PFSK-1 (cell line): ENCODE data around the gene DPYD.

Source experiments
- POLR2AphosphoS5 ChIP-seq: IDR thresholded peaks from 2 replicates; pipeline ENCODE4 v1.6.1; 2012; ENCODE audit warnings: low read depth, mild to moderate bottlenecking, control low read depth, low read length, moderate library complexity
- TF ChIP-seq, protein P1 (sequence below), 2 experiments: IDR thresholded peaks; 2 replicates each; pipeline versions ENCODE4 v1.6.1 to v1.8.0; 2011 to 2012; ENCODE audit warnings: low read depth in 2 of 2, low read length in 2 of 2, control low read depth in 1 of 2, inconsistent platforms in 1 of 2, mild to moderate bottlenecking in 1 of 2, moderate library complexity in 1 of 2; ENCODE audit not compliant: insufficient read depth in 1 of 2

DNA sequence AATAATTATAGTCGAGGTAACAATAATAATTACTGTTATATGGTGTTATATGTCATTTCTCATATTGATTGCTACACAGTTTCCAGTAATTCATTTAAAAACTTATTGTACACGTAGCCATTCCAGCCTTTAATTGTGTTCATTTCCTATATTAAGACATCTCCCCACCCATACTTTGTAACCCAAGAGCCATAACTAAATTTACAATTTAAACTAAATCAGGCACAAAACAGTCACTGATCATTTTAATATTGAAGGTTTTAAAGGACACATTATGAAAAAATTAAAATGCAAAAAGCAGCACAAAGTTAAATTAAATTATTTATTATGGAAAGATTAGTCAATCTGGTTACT is 487.0 kb downstream of the DPYD start:
- TF ChIP-seq, protein P1, sequence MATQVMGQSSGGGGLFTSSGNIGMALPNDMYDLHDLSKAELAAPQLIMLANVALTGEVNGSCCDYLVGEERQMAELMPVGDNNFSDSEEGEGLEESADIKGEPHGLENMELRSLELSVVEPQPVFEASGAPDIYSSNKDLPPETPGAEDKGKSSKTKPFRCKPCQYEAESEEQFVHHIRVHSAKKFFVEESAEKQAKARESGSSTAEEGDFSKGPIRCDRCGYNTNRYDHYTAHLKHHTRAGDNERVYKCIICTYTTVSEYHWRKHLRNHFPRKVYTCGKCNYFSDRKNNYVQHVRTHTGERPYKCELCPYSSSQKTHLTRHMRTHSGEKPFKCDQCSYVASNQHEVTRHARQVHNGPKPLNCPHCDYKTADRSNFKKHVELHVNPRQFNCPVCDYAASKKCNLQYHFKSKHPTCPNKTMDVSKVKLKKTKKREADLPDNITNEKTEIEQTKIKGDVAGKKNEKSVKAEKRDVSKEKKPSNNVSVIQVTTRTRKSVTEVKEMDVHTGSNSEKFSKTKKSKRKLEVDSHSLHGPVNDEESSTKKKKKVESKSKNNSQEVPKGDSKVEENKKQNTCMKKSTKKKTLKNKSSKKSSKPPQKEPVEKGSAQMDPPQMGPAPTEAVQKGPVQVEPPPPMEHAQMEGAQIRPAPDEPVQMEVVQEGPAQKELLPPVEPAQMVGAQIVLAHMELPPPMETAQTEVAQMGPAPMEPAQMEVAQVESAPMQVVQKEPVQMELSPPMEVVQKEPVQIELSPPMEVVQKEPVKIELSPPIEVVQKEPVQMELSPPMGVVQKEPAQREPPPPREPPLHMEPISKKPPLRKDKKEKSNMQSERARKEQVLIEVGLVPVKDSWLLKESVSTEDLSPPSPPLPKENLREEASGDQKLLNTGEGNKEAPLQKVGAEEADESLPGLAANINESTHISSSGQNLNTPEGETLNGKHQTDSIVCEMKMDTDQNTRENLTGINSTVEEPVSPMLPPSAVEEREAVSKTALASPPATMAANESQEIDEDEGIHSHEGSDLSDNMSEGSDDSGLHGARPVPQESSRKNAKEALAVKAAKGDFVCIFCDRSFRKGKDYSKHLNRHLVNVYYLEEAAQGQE (IDR thresholded peaks at IDR 0.05; ENCODE audit: insufficient read depth in 1 of 2, low read depth in 2 of 2, low read length in 2 of 2), result no peak
- no peak for TF ChIP-seq POLR2AphosphoS5
